H4 (cell line): ENCODE results near the gene LEFTY2. TPM values are rescaled to one million over a fixed set of nuclear protein-coding genes. Genes with fewer than 3 reads are reported as not detected.
A peak's percentile ranks its signal among the peaks of the same experiment; 100 is the strongest.
"Not testable (repeated sequence)": the region's sequence is repeated elsewhere in the genome, so short reads cannot be mapped to it uniquely, and the experiment has no call there.

Experiments used
- DNase-seq: peaks from one replicate; pipeline ENCODE4 v3.0.0-alpha.2; 2015; ENCODE audit warnings: low spot score
- total RNA-seq: library from RNA; depleted of rRNA; stranded (reverse); fragments of >200 nt; shearing (Covaris generic); gene quantifications from 2 replicates; pipeline ENCODE4 v1.2.3, GENCODE V29; 2014

The LEFTY2 gene
- total RNA-seq, 1 experiment from 2014 or later: not detected

GRCh38 chr1:225929462-225929861 lies 11.6 kb downstream of the LEFTY2 start:
- DNase-seq: not testable (repeated sequence)

GRCh38 chr1:225928186-225929175 lies 12.5 kb downstream of the LEFTY2 start:
- no peak for DNase-seq

GRCh38 chr1:225926551-225927113 lies 14.4 kb downstream of the LEFTY2 start:
- no peak for DNase-seq

GRCh38 chr1:225923692-225924555 lies 17.1 kb downstream of the LEFTY2 start, which contains the start of gene PYCR2:
PYCR2 (minus strand) TSS chr1:225924250; CDS start chr1:225924110, 140 bp downstream.
- DNase-seq: peak; percentile 90

- DNase-seq: no peak
Observed at GRCh38 chr1:225923381-225923691, 17.7 kb downstream of the LEFTY2 start.

GRCh38 chr1:225921734-225922709 lies 19.0 kb downstream of the LEFTY2 start:
- no peak for DNase-seq

- DNase-seq: peak; percentile 85
Observed at GRCh38 chr1:225919906-225920305, 21.1 kb downstream of the LEFTY2 start.

GRCh38 chr1:225918280-225918679 lies 22.7 kb downstream of the LEFTY2 start:
- DNase-seq: no peak

GRCh38 chr1:225917536-225917935 lies 23.5 kb downstream of the LEFTY2 start:
- DNase-seq: no peak

GRCh38 chr1:225917101-225917500 lies 23.9 kb downstream of the LEFTY2 start:
- DNase-seq: no peak

- DNase-seq: no peak
Observed at GRCh38 chr1:225915538-225915991, 25.5 kb downstream of the LEFTY2 start.

GRCh38 chr1:225914947-225915346 lies 26.1 kb downstream of the LEFTY2 start:
- DNase-seq: no peak

GRCh38 chr1:225914391-225914790 lies 26.6 kb downstream of the LEFTY2 start:
- DNase-seq: no peak

- no peak for DNase-seq
Observed at GRCh38 chr1:225911191-225912130, 29.6 kb downstream of the LEFTY2 start.

- DNase-seq: no peak
Observed at GRCh38 chr1:225909477-225909876, 31.5 kb downstream of the LEFTY2 start.

GRCh38 chr1:225908773-225909172 lies 32.2 kb downstream of the LEFTY2 start:
- no peak for DNase-seq

GRCh38 chr1:225908013-225908640 lies 32.9 kb downstream of the LEFTY2 start:
- no peak for DNase-seq

- no peak for DNase-seq
Observed at GRCh38 chr1:225907341-225907740, 33.7 kb downstream of the LEFTY2 start.

- no peak for DNase-seq
Observed at GRCh38 chr1:225906467-225906866, 34.6 kb downstream of the LEFTY2 start.
